ENCODE results near the gene DIRAS1.
A peak's percentile ranks its signal among the peaks of the same experiment; 100 is the strongest.

The DIRAS1 gene

DNA sequence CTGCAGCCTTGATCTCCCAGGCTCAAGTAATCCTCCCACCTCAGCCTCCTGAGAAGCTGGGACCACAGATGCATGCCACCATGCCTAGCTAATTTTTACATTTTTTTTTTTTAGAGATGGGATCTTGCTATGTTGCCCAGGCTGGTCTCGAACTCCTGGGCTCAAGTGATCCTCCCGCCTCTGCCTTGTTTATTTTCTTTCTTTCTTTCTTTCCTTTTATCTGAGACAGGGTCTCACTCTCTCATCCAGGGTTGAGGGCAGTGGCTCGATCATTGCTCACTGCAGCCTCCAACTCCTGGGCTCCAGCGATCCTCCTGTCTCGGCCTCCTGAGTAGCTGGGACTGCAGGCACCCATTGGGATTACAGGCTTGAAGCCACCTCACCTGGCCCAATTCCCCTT lies 14.9 kb downstream of the DIRAS1 start:
- no peak for DNase-seq (ENCODE audit: low read depth)
- no peak for TF ChIP-seq CTCF (IDR thresholded peaks at IDR 0.05; ENCODE audit: low read depth, low read length, missing control alignments)
- H3K4me3 ChIP-seq (ENCODE audit: low read depth, low read length) = no peak overlapping the region

- DNase-seq (ENCODE audit: low read depth) = no peak
- H3K4me3 ChIP-seq (ENCODE audit: low read depth, low read length) = no peak overlapping the region
- TF ChIP-seq CTCF (IDR thresholded peaks at IDR 0.05; ENCODE audit: low read depth, low read length, missing control alignments) = no peak
Observed at GRCh38 chr19:2703691-2704216, 17.4 kb downstream of the DIRAS1 start.

GRCh38 chr19:2703077-2703437 lies 18.1 kb downstream of the DIRAS1 start:
- no peak for TF ChIP-seq CTCF (IDR thresholded peaks at IDR 0.05; ENCODE audit: low read depth, low read length, missing control alignments)
- no peak for DNase-seq (ENCODE audit: low read depth)
- H3K4me3 ChIP-seq (ENCODE audit: low read depth, low read length) = peak overlapping the region; percentile 2; the same call in 1 of the 2 replicates

DNA sequence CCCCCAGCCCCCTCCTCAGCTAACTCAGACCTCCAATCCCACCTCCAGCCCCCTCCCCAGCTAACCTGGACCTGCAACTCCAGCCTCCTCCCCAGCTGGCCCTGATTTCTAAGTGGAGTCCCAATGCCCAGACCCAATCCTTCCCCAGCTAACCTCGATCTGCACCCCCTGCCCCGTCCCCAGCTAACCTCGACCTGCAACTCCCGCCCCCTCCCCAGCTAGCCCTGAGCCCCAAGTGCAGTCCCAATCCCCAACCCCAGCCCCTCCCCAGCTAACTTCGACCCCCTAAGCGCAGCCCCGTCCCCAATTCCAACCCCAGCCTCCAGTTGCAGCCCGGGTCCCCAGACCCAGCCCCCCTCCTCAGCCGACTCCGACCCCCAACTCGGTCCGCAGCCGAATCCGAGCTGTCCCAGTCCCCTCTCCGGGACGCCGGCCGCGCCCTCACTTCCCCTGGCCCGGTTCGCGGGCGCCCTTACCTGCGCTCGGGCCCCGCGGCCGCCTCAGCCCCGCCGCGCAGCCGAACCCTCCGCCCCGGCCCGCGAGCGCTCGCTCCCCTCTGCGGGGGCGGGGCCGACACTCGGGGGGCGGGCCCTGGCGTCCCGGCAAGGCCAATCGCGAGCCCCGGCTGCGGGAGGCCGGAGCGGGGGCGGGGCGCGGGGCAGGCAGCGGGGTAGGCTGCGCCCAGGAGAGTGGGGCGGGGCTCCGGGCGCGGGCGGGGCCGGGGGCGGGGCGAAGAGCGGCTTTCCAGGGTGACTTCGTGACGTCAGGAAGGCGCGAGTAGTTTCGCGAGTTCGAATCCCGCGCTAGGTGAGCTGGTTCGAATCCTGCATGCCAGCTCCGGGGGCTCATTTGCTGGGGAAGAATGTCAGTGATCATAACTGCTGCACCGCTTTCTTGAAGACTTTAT lies 18.7 kb downstream of the DIRAS1 start, which contains the start of gene GNG7:
Gene GNG7, minus strand, starts transcription at position 525 of the 907 bp plus-strand sequence. CDS start 182,006 bp downstream, outside the sequence.
- peak within 1 kb of the TSS; percentile 87 for H3K4me3 ChIP-seq (ENCODE audit: low read depth, low read length)
- no peak for TF ChIP-seq CTCF (IDR thresholded peaks at IDR 0.05; ENCODE audit: low read depth, low read length, missing control alignments)
- peak; percentile 44 for DNase-seq (ENCODE audit: low read depth)

DNA sequence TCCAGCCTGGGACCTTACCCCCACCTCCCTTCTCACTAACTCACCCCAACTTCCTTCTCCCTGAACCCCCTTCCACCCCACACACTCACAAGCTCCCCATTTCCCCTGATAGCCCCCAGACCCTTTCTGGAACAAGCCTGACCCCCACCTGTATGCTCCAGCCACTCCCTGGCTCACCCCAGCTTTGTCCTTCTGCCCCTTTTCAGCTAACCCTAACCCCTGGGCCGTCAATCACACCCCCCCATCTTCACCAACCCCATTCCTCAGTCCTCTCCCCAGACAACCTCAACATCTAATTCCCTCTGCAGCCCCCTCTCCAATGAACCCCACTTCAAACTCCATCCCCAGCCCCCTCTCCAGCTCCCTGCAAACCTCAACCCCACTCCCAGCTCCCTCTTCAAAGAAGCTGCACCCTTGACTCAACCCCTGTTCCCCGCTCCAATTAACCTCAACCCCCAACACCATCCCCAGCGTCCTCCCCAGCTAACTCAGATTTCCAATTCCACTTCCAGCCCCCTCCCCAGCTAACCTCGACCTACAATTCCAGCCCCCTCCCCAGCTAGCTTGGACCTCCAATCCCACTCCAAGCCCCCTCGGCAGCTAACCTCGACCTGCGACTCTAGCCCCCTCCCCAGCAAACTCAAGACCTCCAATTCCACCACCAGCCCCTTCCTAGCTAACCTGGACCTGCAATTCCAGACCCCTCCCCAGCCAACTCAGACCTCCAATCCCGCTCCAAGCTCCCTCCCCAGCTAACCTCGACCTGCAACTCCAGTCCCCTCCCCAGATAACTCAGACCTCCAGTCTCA lies 19.6 kb downstream of the DIRAS1 start:
- no peak for TF ChIP-seq CTCF (IDR thresholded peaks at IDR 0.05; ENCODE audit: low read depth, low read length, missing control alignments)
- H3K4me3 ChIP-seq (ENCODE audit: low read depth, low read length) = peak overlapping the region; percentile 87
- no peak for DNase-seq (ENCODE audit: low read depth)

DNA sequence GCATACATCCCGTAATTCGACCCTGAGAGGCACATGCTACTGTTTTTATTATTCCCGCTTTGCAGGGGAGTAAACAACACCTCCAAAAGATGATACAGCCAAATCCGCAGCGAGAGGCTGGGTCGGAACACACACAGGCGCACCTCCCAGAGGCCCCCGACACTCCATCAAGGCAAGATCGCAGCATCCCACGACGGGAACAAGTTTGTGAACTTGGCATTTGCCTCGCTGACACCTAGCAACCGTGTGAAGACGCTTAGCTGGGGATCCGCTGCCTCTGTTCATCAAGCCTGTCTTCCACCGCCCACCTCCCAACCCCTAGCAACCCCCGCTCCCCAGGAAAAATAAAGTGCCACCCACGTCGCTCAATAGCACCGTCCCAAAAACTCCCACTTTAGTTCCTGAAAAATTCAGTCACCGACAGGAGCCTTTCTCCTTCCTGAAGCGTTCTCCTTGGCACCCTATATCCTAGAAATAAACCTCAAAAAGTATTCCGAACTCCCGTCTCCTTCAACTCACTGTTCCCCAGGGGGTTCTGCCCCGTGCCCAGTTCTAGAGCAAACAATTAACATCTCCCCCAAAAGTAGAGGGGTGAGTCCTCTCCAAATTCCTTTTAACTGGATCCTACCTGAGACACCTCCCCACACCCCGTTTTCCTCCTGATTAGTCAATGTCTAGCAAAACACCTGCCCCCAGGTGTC lies 20.4 kb downstream of the DIRAS1 start:
- no peak for DNase-seq (ENCODE audit: low read depth)
- TF ChIP-seq CTCF (IDR thresholded peaks at IDR 0.05; ENCODE audit: low read depth, low read length, missing control alignments) = no peak

More for the DNA sequence above, 20.4 kb downstream of the DIRAS1 start:
- peak overlapping the region; percentile 87 for H3K4me3 ChIP-seq (ENCODE audit: low read depth, low read length)
